Gastrocnemius medialis (tissue), 4 donors: ENCODE results near the gene RAB5IF. TPM values are rescaled to one million over a fixed set of nuclear protein-coding genes. Genes with fewer than 3 reads are reported as not detected.

ENCODE experiments used
- ATAC-seq, 2 donors: fragments of 150-250 bp; one replicate each; pipeline ENCODE4 v1.9.1; 2016
- DNase-seq, 2 donors: peaks; one replicate each; pipeline ENCODE4 v3.0.0-alpha.2; 2019
- H3K27ac ChIP-seq, 4 donors: fragments of 200-600 bp; sonication (generic); 1 replicate in 1 of 4; 2 replicates in 3 of 4; pipeline ENCODE4 v1.5.1; 2016 to 2018; ENCODE audit warnings: mild to moderate bottlenecking in 2 of 4, moderate library complexity in 1 of 4
- H3K27me3 ChIP-seq, 3 donors: fragments of 200-600 bp; sonication (generic) in 2 of 3; 1 replicate in 1 of 3; 2 replicates in 2 of 3; pipeline versions ENCODE4 v1.5.1 to v1.6.0; 2016 to 2019; ENCODE audit warnings: mild to moderate bottlenecking in 1 of 3, moderate library complexity in 1 of 3
- H3K36me3 ChIP-seq, 2 donors: fragments of 200-600 bp; sonication (generic) in 1 of 2; one replicate each; pipeline ENCODE4 v1.5.1; 2017 to 2018
- H3K4me1 ChIP-seq, 2 donors: fragments of 200-600 bp; sonication (generic) in 1 of 2; one replicate each; pipeline ENCODE4 v1.5.1; 2016 to 2017; ENCODE audit warnings: mild to moderate bottlenecking in 2 of 2
- H3K4me3 ChIP-seq, 4 donors: fragments of 200-600 bp; sonication (generic) in 3 of 4; 1 replicate in 1 of 4; 2 replicates in 3 of 4; pipeline ENCODE4 v1.5.1; 2016 to 2019; ENCODE audit warnings: mild to moderate bottlenecking in 2 of 4
- H3K9me3 ChIP-seq, 3 donors: fragments of 200-600 bp; sonication (generic) in 2 of 3; 1 replicate in 1 of 3; 2 replicates in 2 of 3; pipeline ENCODE4 v1.5.1; 2016 to 2019
- CTCF ChIP-seq, 5 experiments: fragments of 450-650 bp in 3 of 5; fragments of 200-600 bp in 2 of 5; sonication (generic) in 2 of 5; IDR thresholded peaks in 4 of 5; conservative IDR thresholded peaks in 1 of 5; 1 replicate in 4 of 5; 2 replicates in 1 of 5; pipeline ENCODE4 v1.5.1; 2016 to 2019; ENCODE audit warnings: antibody characterized with exemption in 5 of 5, mild to moderate bottlenecking in 3 of 5, moderate library complexity in 3 of 5
- POLR2A ChIP-seq, 2 donors: fragments of 450-650 bp; IDR thresholded peaks; one replicate each; pipeline ENCODE4 v1.6.1; 2017; ENCODE audit warnings: antibody characterized with exemption in 2 of 2, mild to moderate bottlenecking in 2 of 2, moderate library complexity in 2 of 2
- in situ Hi-C, 4 donors: fragments of 200-750 bp; cut with MboI; loops; one replicate each; pipeline versions ENCODE4 v1.15.0 to v1.8.0; 2017; ENCODE audit warnings: low sequenced_read_pairs in 4 of 4
- intact Hi-C: fragments of 100-400 bp; cut with DNase I; formaldehyde crosslinking; loops from one replicate; pipeline ENCODE4 v1.15.1; 2023; ENCODE audit warnings: low total_unique reads
- total RNA-seq, 4 donors: library from RNA; depleted of rRNA; stranded (reverse); fragments of >200 nt; gene quantifications; one replicate each; pipeline versions ENCODE4 v1.1.0 to v1.2.3, GENCODE V29; 2016

Gene RAB5IF
- total RNA-seq, 4 donors from 2014 or later, result 215 to 768 (median 545) TPM

- DNase-seq, result no peak
- no peak for TF ChIP-seq POLR2A (IDR thresholded peaks at IDR 0.05)
- TF ChIP-seq CTCF (IDR thresholded peaks at IDR 0.05 in 4 of 5, conservative IDR thresholded peaks at IDR 0.05 in 1 of 5), result no peak
- H3K4me3 ChIP-seq, result no peak overlapping the region
- in situ Hi-C loops (loop anchor here in 1 of 4 donors (25.0 kb wide), 1 partner anchor 366 kb away; no protein-coding TSS in a partner anchor), intact Hi-C loops (no loop called here)
- H3K27me3 ChIP-seq, result peaks cover 10 to 19% (median 16%) of the 10 kb centered on the region in 3 donors
- no peak overlapping the region for H3K27ac ChIP-seq
- ATAC-seq, result no peak
- H3K4me1 ChIP-seq, result peaks cover 7 to 18% of the 10 kb centered on the region in 2 donors
- H3K9me3 ChIP-seq, result no peaks in the 10 kb centered on the region
- no peaks in the 10 kb centered on the region for H3K36me3 ChIP-seq
Measured at GRCh38 chr20:36578356-36579041, 27.1 kb upstream of the RAB5IF start.

GRCh38 chr20:36579996-36580545, 25.5 kb upstream of the RAB5IF start:
- no peak for DNase-seq
- intact Hi-C loops, result no loop called here
- Histone ChIP-seq H3K36me3 (no peaks in the 10 kb centered on the region), H3K4me3 (no peak overlapping the region), H3K27ac (no peak overlapping the region), H3K9me3 (no peaks in the 10 kb centered on the region), H3K27me3 (peaks cover 1 to 4% (median 4%) of the 10 kb centered on the region in 3 donors), H3K4me1 (peaks cover 5 to 7% of the 10 kb centered on the region in 2 donors)
- no peak for ATAC-seq
- TF ChIP-seq CTCF (IDR thresholded peaks at IDR 0.05 in 4 of 5, conservative IDR thresholded peaks at IDR 0.05 in 1 of 5), result no peak
- in situ Hi-C loops, result loop anchor here in 1 of 4 donors (25.0 kb wide), 1 partner anchor 368 kb away; no protein-coding TSS in a partner anchor

DNA sequence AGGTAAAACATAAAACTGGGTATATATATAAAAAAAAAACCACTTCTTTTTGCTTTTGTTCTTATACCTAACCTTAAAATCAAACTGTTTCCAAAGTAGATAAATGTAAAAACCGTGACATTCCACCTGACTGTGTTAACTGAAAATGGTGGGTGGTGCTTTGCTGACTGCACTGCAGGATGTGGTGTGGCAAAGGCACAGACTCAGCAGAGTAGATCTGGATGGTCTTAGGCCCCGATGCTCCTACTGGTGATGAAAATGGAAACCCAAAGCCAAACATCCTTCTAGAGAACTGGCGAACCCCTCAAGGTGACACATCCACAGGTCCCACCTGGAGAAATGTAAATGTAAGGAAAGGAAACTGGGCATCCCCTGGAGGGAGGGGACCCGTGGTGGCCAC, 23.3 kb upstream of the RAB5IF start:
- H3K4me3 ChIP-seq, result no peak overlapping the region
- H3K36me3 ChIP-seq, result no peaks in the 10 kb centered on the region
- in situ Hi-C loops, result loop anchor here in 1 of 4 donors (25.0 kb wide), 1 partner anchor 370 kb away; no protein-coding TSS in a partner anchor
- DNase-seq (no peak), ATAC-seq (no peak)
- H3K4me1 ChIP-seq, result no peaks in the 10 kb centered on the region
- TF ChIP-seq CTCF (IDR thresholded peaks at IDR 0.05 in 4 of 5, conservative IDR thresholded peaks at IDR 0.05 in 1 of 5) (no peak), POLR2A (IDR thresholded peaks at IDR 0.05) (no peak)
- no peaks in the 10 kb centered on the region for H3K27me3 ChIP-seq
- no peaks in the 10 kb centered on the region for H3K9me3 ChIP-seq
- no peak overlapping the region for H3K27ac ChIP-seq
- intact Hi-C loops, result no loop called here

DNA sequence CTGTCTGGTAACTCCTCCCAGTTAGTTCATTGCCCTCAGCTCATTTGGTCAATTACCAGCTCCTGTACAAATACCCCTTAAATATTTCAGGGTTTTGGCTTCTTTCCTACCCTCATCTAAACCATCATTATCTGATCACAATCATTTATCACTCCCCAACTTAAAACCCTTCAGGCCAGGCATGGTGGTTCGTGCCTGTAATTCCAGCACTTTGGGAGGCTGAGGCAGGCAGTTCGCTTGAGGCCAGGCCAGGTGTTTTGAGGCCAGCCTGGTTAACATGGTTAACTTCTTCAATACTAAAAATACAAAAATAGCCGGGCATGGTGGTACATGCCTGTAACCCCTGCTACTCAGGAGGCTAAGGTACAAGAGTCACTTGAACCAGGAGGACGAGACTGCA, 22.8 kb upstream of the RAB5IF start:
- Histone ChIP-seq H3K4me1 (no peaks in the 10 kb centered on the region), H3K36me3 (no peaks in the 10 kb centered on the region), H3K4me3 (no peak overlapping the region), H3K9me3 (no peaks in the 10 kb centered on the region), H3K27ac (no peak overlapping the region), H3K27me3 (no peaks in the 10 kb centered on the region)
- ATAC-seq (no peak), DNase-seq (no peak)
- no peak for TF ChIP-seq POLR2A (IDR thresholded peaks at IDR 0.05)
- no peak for TF ChIP-seq CTCF (IDR thresholded peaks at IDR 0.05 in 4 of 5, conservative IDR thresholded peaks at IDR 0.05 in 1 of 5)
- in situ Hi-C loops, result loop anchor here in 1 of 4 donors (25.0 kb wide), 1 partner anchor 371 kb away; no protein-coding TSS in a partner anchor
- intact Hi-C loops, result no loop called here
